HG02870 (cell line): ENCODE results near the gene PPFIA1.

ENCODE experiments used
- ATAC-seq: cut with Tn5 transposase; IDR thresholded peaks from one replicate; pipeline ENCODE4 v1.9.1; 2021; ENCODE audit warnings: mild to moderate bottlenecking, moderate library complexity; ENCODE audit not compliant: unreplicated experiment

The PPFIA1 gene

GRCh38 chr11:70409437-70409836, 138.9 kb downstream of the PPFIA1 start:
- no peak for ATAC-seq

- no peak for ATAC-seq
Measured at GRCh38 chr11:70409871-70410270, 139.4 kb downstream of the PPFIA1 start.

- no peak for ATAC-seq
Measured at GRCh38 chr11:70410276-70411205, 140.1 kb downstream of the PPFIA1 start.

- no peak for ATAC-seq
Measured at GRCh38 chr11:70411713-70412452, 141.4 kb downstream of the PPFIA1 start.

GRCh38 chr11:70413151-70413550, 142.7 kb downstream of the PPFIA1 start:
- ATAC-seq: no peak

- ATAC-seq: no peak
Measured at GRCh38 chr11:70414341-70415100, 144.0 kb downstream of the PPFIA1 start.

GRCh38 chr11:70415191-70415590, 144.7 kb downstream of the PPFIA1 start:
- no peak for ATAC-seq

- no peak for ATAC-seq
Measured at GRCh38 chr11:70415642-70416395, 145.3 kb downstream of the PPFIA1 start.

- no peak for ATAC-seq
Measured at GRCh38 chr11:70416881-70417280, 146.4 kb downstream of the PPFIA1 start.

- ATAC-seq: no peak
Measured at GRCh38 chr11:70418130-70418529, 147.6 kb downstream of the PPFIA1 start.

- no peak for ATAC-seq
Measured at GRCh38 chr11:70419307-70420007, 149.0 kb downstream of the PPFIA1 start.

- ATAC-seq: no peak
Measured at GRCh38 chr11:70420008-70420464, 149.5 kb downstream of the PPFIA1 start.

- ATAC-seq: no peak
Measured at GRCh38 chr11:70420496-70420895, 150.0 kb downstream of the PPFIA1 start.

GRCh38 chr11:70421123-70421522, 150.6 kb downstream of the PPFIA1 start:
- ATAC-seq: no peak

GRCh38 chr11:70422692-70423522, 152.4 kb downstream of the PPFIA1 start:
- ATAC-seq: no peak

GRCh38 chr11:70423523-70424505, 153.3 kb downstream of the PPFIA1 start:
- ATAC-seq: peak; percentile 73

- peak; percentile 43 for ATAC-seq
Measured at GRCh38 chr11:70424765-70425344, 154.4 kb downstream of the PPFIA1 start.
